ENCODE results near the gene LRRC37A3. TPM values are rescaled to one million over a fixed set of nuclear protein-coding genes. Genes with fewer than 3 reads are reported as not detected.
"Not testable (repeated sequence)": the region's sequence is repeated elsewhere in the genome, so short reads cannot be mapped to it uniquely, and the experiment has no call there.

Gene LRRC37A3
- total and polyA plus RNA-seq, 5 donors: 2.0 to 11.2 (median 5.4) TPM

DNA sequence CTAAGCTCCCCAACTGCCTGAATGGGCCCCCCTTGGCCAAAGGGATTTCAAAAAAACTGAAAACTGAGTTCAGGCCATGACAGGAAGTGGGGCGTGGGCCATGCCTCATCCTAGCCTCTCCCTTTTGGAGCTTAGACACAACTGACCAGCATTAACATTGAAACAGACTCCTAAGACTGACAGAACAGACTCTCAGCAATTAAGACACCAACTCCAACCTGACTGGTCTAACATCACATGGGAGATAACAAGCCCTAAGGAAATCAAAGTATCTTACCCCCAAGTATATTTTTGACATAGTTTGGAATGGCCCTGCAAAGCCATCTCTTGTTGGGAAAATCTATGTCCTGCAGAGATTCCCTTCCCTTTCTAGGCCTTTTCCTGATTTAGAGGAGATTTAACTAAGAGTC is 88.6 kb downstream of the LRRC37A3 start:
- H3K9me3 ChIP-seq (ENCODE audit: control insufficient read depth, low read length); DNase-seq; H3K27ac ChIP-seq (ENCODE audit: low read length); intact Hi-C loops (cut with DNase I); H3K27me3 ChIP-seq (ENCODE audit: control insufficient read depth, insufficient read depth); H3K4me3 ChIP-seq (ENCODE audit: low read length); H3K4me1 ChIP-seq (ENCODE audit: control insufficient read depth, insufficient read depth, low read length): not testable (repeated sequence)
- 70% methylated on average over 1 of the region's 1 CpG for WGBS
- ATAC-seq: peak in 1 of 2 donors; percentile 49

DNA sequence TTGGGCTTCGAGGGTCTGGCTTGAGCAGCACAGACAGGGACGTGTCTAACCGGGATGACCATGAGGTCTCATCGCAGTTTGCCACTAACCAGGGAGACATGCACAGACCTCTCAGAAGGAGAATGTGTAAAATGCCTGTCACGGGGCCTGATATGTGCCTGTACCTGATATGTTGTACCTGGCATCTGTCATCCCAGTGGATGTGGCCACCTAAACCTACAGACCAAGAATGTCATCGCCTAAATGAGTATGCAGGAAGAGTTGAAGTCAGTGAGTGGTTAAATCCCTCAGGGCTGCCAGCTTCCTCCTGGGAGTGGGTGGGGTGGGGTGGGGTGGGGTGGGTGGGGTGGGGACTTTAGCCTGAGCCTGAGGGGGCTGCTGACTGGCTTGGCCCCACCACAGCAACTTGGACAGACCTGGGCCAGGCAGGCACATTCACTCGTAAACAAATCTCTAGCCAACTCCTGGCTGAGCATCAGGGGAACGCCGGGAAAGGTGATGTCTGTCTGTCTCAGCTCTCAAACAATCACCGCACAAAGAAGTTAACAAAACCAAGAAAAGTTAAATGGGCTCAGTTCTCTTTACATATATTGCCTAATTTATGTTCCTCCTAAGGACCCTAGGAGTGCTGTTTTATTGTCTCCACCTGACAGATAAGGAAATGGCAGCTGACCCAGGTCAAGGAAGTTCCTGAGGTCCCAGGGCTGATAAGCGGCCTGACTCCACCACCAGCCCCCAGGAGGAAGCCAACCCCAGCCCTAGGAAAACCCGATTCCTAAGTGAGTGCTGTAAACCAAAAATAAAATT is 89.3 kb downstream of the LRRC37A3 start:
- H3K27ac ChIP-seq (ENCODE audit: low read length); H3K9me3 ChIP-seq (ENCODE audit: control insufficient read depth, low read length); H3K27me3 ChIP-seq (ENCODE audit: control insufficient read depth, insufficient read depth); DNase-seq; H3K4me1 ChIP-seq (ENCODE audit: control insufficient read depth, insufficient read depth, low read length); intact Hi-C loops (cut with DNase I); H3K4me3 ChIP-seq (ENCODE audit: low read length): not testable (repeated sequence)
- ATAC-seq: peak; percentile 49 to 70
- 65% methylated on average over 12 of the region's 12 CpGs for WGBS

DNA sequence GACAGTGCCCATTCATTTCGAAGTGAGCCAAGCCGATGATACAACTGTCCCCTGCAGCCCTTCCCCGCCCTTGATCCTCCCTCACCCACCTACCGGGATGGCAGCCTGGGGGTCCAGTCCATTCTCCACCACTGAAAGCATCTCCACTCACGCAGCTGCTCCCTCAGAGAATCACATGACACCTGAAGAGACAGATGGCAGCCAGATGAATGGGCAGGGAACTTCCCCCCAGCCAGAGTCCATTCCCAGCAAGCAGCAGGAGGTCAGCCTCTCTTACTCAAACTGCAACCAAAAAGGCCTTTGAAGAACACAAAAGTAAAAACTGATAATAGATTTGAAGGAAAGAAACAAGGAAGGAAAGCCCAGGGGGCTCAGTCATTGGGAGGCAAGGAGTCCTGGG is 90.2 kb downstream of the LRRC37A3 start:
- H3K9me3 ChIP-seq (ENCODE audit: control insufficient read depth, low read length); H3K27ac ChIP-seq (ENCODE audit: low read length); ATAC-seq; H3K4me3 ChIP-seq (ENCODE audit: low read length); H3K27me3 ChIP-seq (ENCODE audit: control insufficient read depth, insufficient read depth); H3K4me1 ChIP-seq (ENCODE audit: control insufficient read depth, insufficient read depth, low read length); intact Hi-C loops (cut with DNase I); DNase-seq: not testable (repeated sequence)
- 93% methylated on average over 5 of the region's 5 CpGs for WGBS

DNA sequence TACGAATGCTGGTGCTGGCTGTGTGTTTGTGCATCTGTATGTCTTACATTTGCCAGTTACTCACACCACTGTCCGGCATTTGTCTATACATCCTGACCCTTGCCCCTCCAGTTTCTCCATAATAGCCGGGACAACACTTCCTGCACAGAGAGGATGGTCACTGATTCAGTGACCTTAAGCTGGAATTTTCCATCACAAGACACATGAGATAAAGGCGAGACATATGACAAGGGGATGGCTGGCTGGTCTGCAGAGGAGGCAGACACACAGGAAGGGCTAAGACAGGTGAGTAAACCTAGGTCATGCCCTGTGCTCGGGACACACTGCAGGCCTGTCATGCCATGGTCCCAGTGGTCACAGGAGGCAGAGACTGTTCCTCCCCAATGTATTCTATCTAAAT is 100.4 kb downstream of the LRRC37A3 start:
- H3K27me3 ChIP-seq (ENCODE audit: control insufficient read depth, insufficient read depth); H3K27ac ChIP-seq (ENCODE audit: low read length); H3K4me3 ChIP-seq (ENCODE audit: low read length); ATAC-seq; DNase-seq; intact Hi-C loops (cut with DNase I); H3K4me1 ChIP-seq (ENCODE audit: control insufficient read depth, insufficient read depth, low read length); H3K9me3 ChIP-seq (ENCODE audit: control insufficient read depth, low read length): not testable (repeated sequence)
- 75% methylated on average over 5 of the region's 5 CpGs for WGBS

DNA sequence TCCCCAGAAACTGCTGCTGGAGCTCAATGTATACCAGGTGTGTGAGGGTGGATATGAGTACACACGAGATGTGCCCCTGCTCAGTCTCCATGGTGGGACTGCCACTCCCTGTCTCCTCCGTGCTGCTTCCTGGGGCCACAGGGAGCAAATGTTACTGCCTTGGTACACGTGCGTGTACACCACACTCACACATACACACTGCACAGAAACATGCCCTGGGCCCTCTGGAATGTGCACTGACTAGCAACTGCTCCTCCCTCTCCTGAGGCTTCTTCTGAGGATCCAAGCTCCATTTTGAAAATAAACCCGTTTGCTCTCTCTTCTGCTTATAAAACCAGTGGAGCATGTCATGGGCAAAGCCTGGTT is 103.5 kb downstream of the LRRC37A3 start:
- intact Hi-C loops (cut with DNase I); H3K27me3 ChIP-seq (ENCODE audit: control insufficient read depth, insufficient read depth); H3K4me3 ChIP-seq (ENCODE audit: low read length); H3K4me1 ChIP-seq (ENCODE audit: control insufficient read depth, insufficient read depth, low read length); H3K9me3 ChIP-seq (ENCODE audit: control insufficient read depth, low read length); ATAC-seq; H3K27ac ChIP-seq (ENCODE audit: low read length); DNase-seq: not testable (repeated sequence)
- 88% methylated on average over 5 of the region's 5 CpGs for WGBS

DNA sequence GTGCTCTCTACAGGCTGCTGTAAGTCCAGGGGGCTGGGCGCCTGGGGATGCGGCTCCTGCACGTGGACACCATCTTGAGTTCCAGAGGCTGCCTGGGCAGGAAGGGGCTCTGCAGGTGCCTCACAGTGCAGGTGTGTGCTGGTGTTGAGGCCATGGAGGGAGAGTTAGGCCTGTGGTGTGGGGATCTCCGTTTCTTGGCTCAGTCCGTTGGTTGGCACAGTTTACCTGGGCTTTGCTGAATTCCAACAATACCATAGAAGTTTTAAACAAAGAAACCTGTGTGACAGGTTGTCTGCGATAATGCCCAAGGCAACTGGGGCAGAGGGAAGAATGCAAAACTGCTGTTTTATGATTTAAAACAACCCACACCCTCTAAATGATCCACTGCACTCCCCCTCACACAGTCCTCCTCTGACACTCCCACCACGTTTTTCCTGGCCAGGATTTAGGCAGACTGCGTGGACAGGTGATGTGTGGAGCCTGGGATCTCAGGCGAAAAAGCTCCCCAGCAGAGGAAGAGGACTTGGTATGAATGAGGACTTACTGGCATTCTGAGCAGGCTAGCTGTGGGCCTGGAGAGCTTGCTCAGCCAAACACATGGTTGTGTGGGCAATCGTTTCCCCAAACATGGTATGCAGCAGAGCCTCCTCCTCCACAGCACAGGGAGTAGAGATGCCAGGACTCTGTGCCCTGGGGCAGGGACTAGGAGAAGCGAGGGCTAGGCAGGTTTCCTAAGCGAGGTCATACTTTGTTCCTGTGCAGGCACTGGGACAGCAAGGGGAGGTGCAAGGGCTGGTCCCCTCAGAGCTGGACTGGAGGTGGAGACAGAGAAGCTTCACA is 104.1 kb downstream of the LRRC37A3 start:
- H3K27ac ChIP-seq (ENCODE audit: low read length); H3K27me3 ChIP-seq (ENCODE audit: control insufficient read depth, insufficient read depth); intact Hi-C loops (cut with DNase I); H3K9me3 ChIP-seq (ENCODE audit: control insufficient read depth, low read length); DNase-seq; H3K4me3 ChIP-seq (ENCODE audit: low read length); H3K4me1 ChIP-seq (ENCODE audit: control insufficient read depth, insufficient read depth, low read length): not testable (repeated sequence)
- ATAC-seq: peak; percentile 26 to 31
- WGBS: 90% methylated on average over 12 of the region's 12 CpGs

DNA sequence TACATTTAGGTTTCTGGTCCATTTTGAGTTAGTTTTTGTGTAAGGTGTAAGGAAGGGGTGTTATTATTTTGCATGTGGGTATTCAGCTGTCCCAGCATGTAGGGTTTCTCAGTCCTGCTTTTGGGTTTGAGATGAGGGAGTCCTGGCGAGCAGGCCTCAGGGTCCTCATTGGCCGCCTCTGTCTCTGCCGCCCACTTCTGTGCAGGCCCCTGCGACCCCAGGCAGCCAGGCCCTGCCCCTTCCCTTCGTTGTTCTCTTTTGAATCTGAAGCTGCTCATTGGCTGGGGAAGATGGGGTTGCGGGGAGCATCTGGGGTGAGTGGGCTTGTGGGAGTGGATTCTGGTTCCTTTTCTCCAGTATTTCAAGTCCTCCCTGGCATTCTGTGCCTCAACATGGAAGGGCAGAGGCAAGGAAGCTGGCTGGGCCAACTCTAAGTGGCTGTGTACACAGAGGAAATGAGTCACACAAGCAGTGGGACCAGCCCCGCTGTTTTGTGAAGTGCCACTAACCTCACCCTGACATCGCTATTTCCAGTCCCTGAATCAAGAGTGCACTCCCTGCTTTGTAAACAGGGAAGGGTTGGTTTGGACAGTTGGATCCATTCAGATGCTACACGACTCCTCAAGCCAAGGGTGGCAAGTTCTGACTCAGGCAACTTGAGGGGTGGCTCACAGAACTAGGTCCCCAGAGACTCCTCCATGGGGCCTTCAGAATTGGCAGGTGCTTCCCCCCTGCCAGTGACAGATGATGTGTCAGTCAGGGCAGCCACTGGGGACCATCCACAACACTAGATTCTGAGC is 110.9 kb downstream of the LRRC37A3 start:
- H3K27ac ChIP-seq (ENCODE audit: low read length): peak overlapping the region; percentile 37
- H3K4me1 ChIP-seq (ENCODE audit: control insufficient read depth, insufficient read depth, low read length); H3K9me3 ChIP-seq (ENCODE audit: control insufficient read depth, low read length); intact Hi-C loops (cut with DNase I); H3K27me3 ChIP-seq (ENCODE audit: control insufficient read depth, insufficient read depth); H3K4me3 ChIP-seq (ENCODE audit: low read length): not testable (repeated sequence)
- DNase-seq (peak; percentile 68 to 81 (median 73)), ATAC-seq (peak; percentile 93 to 97)
- WGBS: 56% methylated on average over 8 of the region's 9 CpGs

Other genes starting within 250 kb of the LRRC37A3 start
- gene GNA13, start 137.3 kb upstream of the LRRC37A3 start, total RNA-seq: 10 to 100 TPM; 25.4 to 30.1 (median 27.2) TPM
- 11.7 TPM for gene GNA13, start 137.3 kb upstream of the LRRC37A3 start, polyA plus RNA-seq
- 10 to 100 TPM in 1 of 4 donors, 1 to 10 TPM in 3; 4.8 to 15.1 (median 8.3) TPM for gene RGS9, start 217.9 kb upstream of the LRRC37A3 start, total RNA-seq
- 4.2 TPM for gene RGS9, start 217.9 kb upstream of the LRRC37A3 start, polyA plus RNA-seq